HepG2 (cell line): Measurements from ENCODE around the gene ZBTB45. TPM values are rescaled to one million over a fixed set of nuclear protein-coding genes. Genes with fewer than 3 reads are reported as not detected.
A peak's percentile ranks its signal among the peaks of the same experiment; 100 is the strongest.

Experiments
- ATF5 ChIP-seq: sonication (generic); formaldehyde crosslinking; IDR thresholded peaks from 2 replicates; pipeline ENCODE4 v1.4.0; 2020; ENCODE audit warnings: mild to moderate bottlenecking, low read depth, missing genetic modification reagents
- FUBP1 ChIP-seq: sonication (generic); formaldehyde crosslinking; IDR thresholded peaks from 2 replicates; pipeline ENCODE4 v1.5.1; 2020; ENCODE audit warnings: missing genetic modification reagents, mild to moderate bottlenecking, borderline replicate concordance
- IKZF1 ChIP-seq: fragments of 450-650 bp; IDR thresholded peaks from 2 replicates; pipeline ENCODE4 v1.7.1; 2016
- JUN ChIP-seq: sonication (generic); formaldehyde crosslinking; IDR thresholded peaks from 2 replicates; pipeline ENCODE4 v1.4.0; 2020; ENCODE audit warnings: mild to moderate bottlenecking, missing genetic modification reagents
- KLF16 ChIP-seq, 2 experiments: sonication (generic) in 1 of 2; formaldehyde crosslinking in 1 of 2; IDR thresholded peaks; 2 replicates each; pipeline versions ENCODE4 v1.6.1 to v1.8.0; 2016 to 2023; ENCODE audit warnings: missing genetic modification reagents in 2 of 2, missing compliant biosample characterization in 1 of 2
- MED8 ChIP-seq: sonication (generic); formaldehyde crosslinking; IDR thresholded peaks from 2 replicates; pipeline ENCODE4 v1.8.1; 2023; ENCODE audit warnings: mild to moderate bottlenecking, missing genetic modification reagents; ENCODE audit not compliant: insufficient replicate concordance
- MLLT10 ChIP-seq: sonication (generic); formaldehyde crosslinking; IDR thresholded peaks from 2 replicates; pipeline ENCODE4 v1.4.0; 2020; ENCODE audit warnings: missing genetic modification reagents
- NCOR1 ChIP-seq: fragments of 200-600 bp; sonication (generic); IDR thresholded peaks from 2 replicates; pipeline ENCODE4 v1.7.0; 2017; ENCODE audit warnings: antibody characterized with exemption, low read length, borderline replicate concordance
- NRL ChIP-seq: sonication (generic); formaldehyde crosslinking; IDR thresholded peaks from 2 replicates; pipeline ENCODE4 v1.5.0; 2020; ENCODE audit warnings: missing genetic modification reagents, mild to moderate bottlenecking, moderate library complexity, borderline replicate concordance
- TFE3 ChIP-seq: IDR thresholded peaks from 2 replicates; pipeline ENCODE4 v1.6.1; 2016
- THRA ChIP-seq: sonication (generic); formaldehyde crosslinking; IDR thresholded peaks from 2 replicates; pipeline ENCODE4 v1.4.0; 2020; ENCODE audit warnings: missing genetic modification reagents, borderline replicate concordance
- ZBTB20 ChIP-seq: sonication (generic); formaldehyde crosslinking; IDR thresholded peaks from 2 replicates; pipeline ENCODE4 v1.8.1; 2023; ENCODE audit warnings: missing genetic modification reagents, low read depth, mild to moderate bottlenecking, borderline replicate concordance
- ZMAT3 ChIP-seq: sonication (generic); formaldehyde crosslinking; conservative IDR thresholded peaks from 2 replicates; pipeline ENCODE4 v1.7.0; 2021; ENCODE audit warnings: missing genetic modification reagents
- ZNF558 ChIP-seq: sonication (generic); formaldehyde crosslinking; IDR thresholded peaks from 2 replicates; pipeline ENCODE4 v1.9.0; 2022; ENCODE audit warnings: mild to moderate bottlenecking, missing genetic modification reagents, borderline replicate concordance
- polyA plus RNA-seq, 8 experiments: library from polyadenylated mRNA; depleted of rRNA in 3 of 8; stranded (reverse) in 7 of 8; unstranded in 1 of 8; fragments of >200 nt; fragmentation: Illumina TruSeq in 4 of 8; extraction: Trizol in 4 of 8; gene quantifications; 2 replicates each; pipeline versions ENCODE4 v1.2.1 to v1.2.3, GENCODE V29; 2011 to 2016; ENCODE audit warnings: low read depth in 4 of 8, missing spikeins in 1 of 8, mixed read lengths in 1 of 8; ENCODE audit not compliant: insufficient read depth in 1 of 8
- total RNA-seq, 5 experiments: library from RNA; depleted of rRNA; stranded (reverse); fragments of >200 nt; fragmentation: Illumina TruSeq; extraction: Trizol; gene quantifications; 2 replicates each; pipeline ENCODE4 v1.2.3, GENCODE V29; 2016; ENCODE audit warnings: low read depth in 1 of 5
- TF ChIP-seq, protein P1 (sequence below): sonication (generic); formaldehyde crosslinking; IDR thresholded peaks from 2 replicates; pipeline ENCODE4 v1.5.1; 2020; ENCODE audit warnings: missing genetic modification reagents, mild to moderate bottlenecking, borderline replicate concordance
- TF ChIP-seq, protein P2 (sequence below): sonication (generic); formaldehyde crosslinking; IDR thresholded peaks from 2 replicates; pipeline ENCODE4 v1.5.0; 2020; ENCODE audit warnings: missing genetic modification reagents

ZBTB45 gene
- total and polyA plus RNA-seq, 2 of the 13 experiments (the other 11 are each of a cell fraction or from before 2014, with no cell fraction given): 3.0 to 3.7 TPM

DNA sequence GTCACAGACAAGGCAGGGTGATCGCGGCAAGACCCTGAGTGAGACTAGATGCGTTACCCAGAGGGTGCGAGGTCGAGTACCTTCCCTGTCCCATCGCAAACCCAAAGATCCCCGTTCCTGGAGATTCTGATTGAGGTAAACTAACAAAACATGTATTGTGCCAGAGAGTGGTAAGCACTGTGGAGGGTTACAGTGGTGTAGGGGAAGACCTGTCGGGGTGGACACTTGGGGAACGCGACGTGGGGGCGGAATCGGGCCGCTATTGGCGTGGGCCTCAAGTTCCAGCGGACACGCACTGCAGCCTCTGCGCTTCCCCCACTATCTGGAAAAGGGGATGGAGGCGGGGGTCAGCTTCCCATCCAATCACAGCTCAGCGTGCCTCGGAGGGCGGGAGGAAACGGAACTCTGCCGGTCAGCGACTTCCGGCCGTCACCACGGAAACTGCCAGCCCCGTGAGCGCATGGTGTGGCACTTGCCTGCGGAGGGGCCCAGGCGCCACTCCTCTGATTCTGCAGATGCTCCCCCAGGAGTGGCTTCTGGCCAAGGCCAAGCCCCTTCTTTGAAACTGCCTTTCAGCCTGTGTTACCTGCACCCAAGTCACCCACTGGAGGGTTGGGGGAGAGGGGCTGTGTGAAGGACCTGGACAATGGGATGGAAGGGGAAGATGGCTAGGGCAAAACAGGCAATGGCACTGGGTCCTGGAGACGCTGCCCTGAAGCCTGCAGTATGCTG, 39.8 kb upstream of the ZBTB45 start (continued):
- TF ChIP-seq TFE3 (CRISPR knock-in tag): peak; percentile 73; the same call in 1 of the 2 replicates
- TF ChIP-seq, protein P1, sequence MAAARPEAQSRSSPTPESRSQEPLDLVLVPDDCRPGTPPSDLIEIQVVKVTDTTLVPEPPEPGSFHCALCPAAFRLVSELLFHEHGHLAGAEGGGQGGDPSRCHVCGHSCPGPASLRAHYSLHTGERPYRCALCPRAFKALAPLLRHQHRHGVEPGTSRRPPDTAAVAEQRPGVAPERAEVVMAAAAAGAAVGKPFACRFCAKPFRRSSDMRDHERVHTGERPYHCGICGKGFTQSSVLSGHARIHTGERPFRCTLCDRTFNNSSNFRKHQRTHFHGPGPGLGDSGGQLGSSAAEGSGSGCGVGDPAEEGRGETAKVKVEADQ (CRISPR knock-in tag): no peak; the same call in 1 of the 2 replicates
- TF ChIP-seq JUN (CRISPR knock-in tag): peak; percentile 49; the same call in 1 of the 2 replicates
- TF ChIP-seq ZMAT3 (CRISPR knock-in tag): no peak; the same call in 1 of the 2 replicates
- no peak for TF ChIP-seq THRA (CRISPR knock-in tag)
- TF ChIP-seq ZNF558 (CRISPR knock-in tag): no peak
- no peak for TF ChIP-seq MLLT10 (CRISPR knock-in tag)
- peak; percentile 81 for TF ChIP-seq NRL
- TF ChIP-seq FUBP1: no peak
- TF ChIP-seq, protein P2, sequence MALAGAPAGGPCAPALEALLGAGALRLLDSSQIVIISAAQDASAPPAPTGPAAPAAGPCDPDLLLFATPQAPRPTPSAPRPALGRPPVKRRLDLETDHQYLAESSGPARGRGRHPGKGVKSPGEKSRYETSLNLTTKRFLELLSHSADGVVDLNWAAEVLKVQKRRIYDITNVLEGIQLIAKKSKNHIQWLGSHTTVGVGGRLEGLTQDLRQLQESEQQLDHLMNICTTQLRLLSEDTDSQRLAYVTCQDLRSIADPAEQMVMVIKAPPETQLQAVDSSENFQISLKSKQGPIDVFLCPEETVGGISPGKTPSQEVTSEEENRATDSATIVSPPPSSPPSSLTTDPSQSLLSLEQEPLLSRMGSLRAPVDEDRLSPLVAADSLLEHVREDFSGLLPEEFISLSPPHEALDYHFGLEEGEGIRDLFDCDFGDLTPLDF: no peak; the same call in 1 of the 2 replicates
- peak; percentile 73; the same call in 1 of the 2 replicates for TF ChIP-seq ZBTB20
- TF ChIP-seq NCOR1: no peak
- TF ChIP-seq IKZF1: no peak
- 0 out of 2 replicates have a peak, but pooled peaks have one; percentile 40 for TF ChIP-seq ATF5 (CRISPR knock-in tag)
- TF ChIP-seq MED8 (CRISPR knock-in tag): no peak
- TF ChIP-seq KLF16 (CRISPR knock-in tag; IDR thresholded peaks at IDR 0.05): no peak; a peak in 1 of 4 replicates
